Endothelial cell of umbilical vein (primary cell): ENCODE data around the gene JDP2.

ENCODE experiments used
- EZH2 ChIP-seq: IDR thresholded peaks from 2 replicates; pipeline ENCODE4 v1.6.1; 2012; ENCODE audit warnings: borderline replicate concordance, low read depth, mild to moderate bottlenecking, moderate library complexity, low read length, inconsistent platforms; ENCODE audit not compliant: severe bottlenecking
- GATA2 ChIP-seq: IDR thresholded peaks from 2 replicates; pipeline ENCODE4 v1.7.0; 2011; ENCODE audit warnings: low read depth, mild to moderate bottlenecking, moderate library complexity, mixed read lengths, low read length; ENCODE audit not compliant: insufficient read length, insufficient read depth
- MYC ChIP-seq: IDR thresholded peaks from one replicate; pipeline ENCODE4 v1.6.1; 2011; ENCODE audit warnings: mild to moderate bottlenecking, low read depth, low read length
- POLR2A ChIP-seq: IDR thresholded peaks from 2 replicates; pipeline ENCODE4 v1.6.1; 2012; ENCODE audit warnings: low read depth, mild to moderate bottlenecking, control low read depth, low read length
- POLR2AphosphoS5 ChIP-seq: IDR thresholded peaks from 2 replicates; pipeline ENCODE4 v1.6.1; 2012; ENCODE audit warnings: low read depth, mild to moderate bottlenecking, control low read depth, low read length, moderate library complexity; ENCODE audit not compliant: insufficient read depth
- TF ChIP-seq, protein P1 (sequence below), 2 donors: IDR thresholded peaks; 1 replicate in 1 of 2; 2 replicates in 1 of 2; pipeline ENCODE4 v1.5.1; 2011; ENCODE audit warnings: low read length in 2 of 2, mild to moderate bottlenecking in 2 of 2, moderate library complexity in 2 of 2, control low read depth in 1 of 2, inconsistent platforms in 1 of 2, low read depth in 1 of 2; ENCODE audit not compliant: insufficient read depth in 1 of 2; ENCODE audit errors: extremely low read depth in 1 of 2
- TF ChIP-seq, protein P2 (sequence below): IDR thresholded peaks from 2 replicates; pipeline ENCODE4 v1.6.1; 2011; ENCODE audit not compliant: insufficient read depth, insufficient read length

DNA sequence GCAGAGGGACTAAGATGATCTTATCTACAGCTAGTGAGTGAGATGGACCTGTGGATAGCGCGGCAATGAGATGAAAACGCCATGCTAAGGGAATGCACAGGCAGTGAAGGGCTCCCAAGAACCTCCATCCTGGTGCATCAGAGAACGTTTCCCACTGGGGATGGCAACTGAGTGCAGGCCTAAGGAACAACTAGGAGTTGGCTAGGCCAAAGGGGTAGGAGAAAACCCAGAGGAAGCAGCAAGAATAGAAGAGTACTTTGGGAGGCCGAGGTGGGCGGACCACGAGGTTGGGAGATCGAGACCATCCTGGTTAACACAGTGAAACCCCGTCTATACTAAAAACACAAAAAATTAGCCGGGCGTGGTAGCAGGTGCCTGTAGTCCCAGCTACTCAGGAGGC is 69.9 kb downstream of the JDP2 start:
- TF ChIP-seq, protein P1, sequence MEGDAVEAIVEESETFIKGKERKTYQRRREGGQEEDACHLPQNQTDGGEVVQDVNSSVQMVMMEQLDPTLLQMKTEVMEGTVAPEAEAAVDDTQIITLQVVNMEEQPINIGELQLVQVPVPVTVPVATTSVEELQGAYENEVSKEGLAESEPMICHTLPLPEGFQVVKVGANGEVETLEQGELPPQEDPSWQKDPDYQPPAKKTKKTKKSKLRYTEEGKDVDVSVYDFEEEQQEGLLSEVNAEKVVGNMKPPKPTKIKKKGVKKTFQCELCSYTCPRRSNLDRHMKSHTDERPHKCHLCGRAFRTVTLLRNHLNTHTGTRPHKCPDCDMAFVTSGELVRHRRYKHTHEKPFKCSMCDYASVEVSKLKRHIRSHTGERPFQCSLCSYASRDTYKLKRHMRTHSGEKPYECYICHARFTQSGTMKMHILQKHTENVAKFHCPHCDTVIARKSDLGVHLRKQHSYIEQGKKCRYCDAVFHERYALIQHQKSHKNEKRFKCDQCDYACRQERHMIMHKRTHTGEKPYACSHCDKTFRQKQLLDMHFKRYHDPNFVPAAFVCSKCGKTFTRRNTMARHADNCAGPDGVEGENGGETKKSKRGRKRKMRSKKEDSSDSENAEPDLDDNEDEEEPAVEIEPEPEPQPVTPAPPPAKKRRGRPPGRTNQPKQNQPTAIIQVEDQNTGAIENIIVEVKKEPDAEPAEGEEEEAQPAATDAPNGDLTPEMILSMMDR (IDR thresholded peaks at IDR 0.05; ENCODE audit: extremely low read depth in 1 of 2, insufficient read depth in 1 of 2, low read depth in 1 of 2, low read length in 2 of 2), result no peak
- no peak for TF ChIP-seq POLR2A
- TF ChIP-seq MYC, result no peak
- TF ChIP-seq POLR2AphosphoS5, result no peak
- no peak for TF ChIP-seq GATA2
- TF ChIP-seq, protein P2, sequence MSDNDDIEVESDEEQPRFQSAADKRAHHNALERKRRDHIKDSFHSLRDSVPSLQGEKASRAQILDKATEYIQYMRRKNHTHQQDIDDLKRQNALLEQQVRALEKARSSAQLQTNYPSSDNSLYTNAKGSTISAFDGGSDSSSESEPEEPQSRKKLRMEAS, result no peak
- TF ChIP-seq EZH2, result no peak
